ENCODE results near the gene KRTAP5-5. TPM values are rescaled to one million over a fixed set of nuclear protein-coding genes. Genes with fewer than 3 reads are reported as not detected.

The KRTAP5-5 gene
- total and polyA plus RNA-seq, 8 donors, result not detected

DNA sequence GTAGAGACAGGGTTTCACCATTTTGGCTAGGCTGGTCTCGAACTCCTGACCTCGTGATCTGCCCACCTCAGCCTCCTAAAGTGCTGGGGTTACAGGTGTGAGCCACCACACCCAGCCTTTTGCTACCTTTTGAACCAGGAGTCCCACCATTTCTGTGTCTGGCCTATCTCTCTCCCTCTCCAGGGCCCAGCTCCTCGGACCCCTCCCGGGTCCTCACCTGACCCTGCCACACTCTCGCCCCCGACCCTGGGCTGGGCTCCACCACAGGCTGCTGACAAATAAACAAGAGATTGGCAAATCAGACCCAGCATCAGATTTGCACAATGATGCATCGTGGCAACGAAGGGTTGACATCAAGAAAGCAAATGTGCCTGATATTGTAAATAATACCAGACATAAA is 8.8 kb downstream of the KRTAP5-5 start:
- H3K27ac ChIP-seq, result no peak overlapping the region
- intact Hi-C loops (cut with DNase I; ENCODE audit: low total_unique reads), result no loop called here
- H3K9me3 ChIP-seq, result no peaks in the 10 kb centered on the region
- H3K4me3 ChIP-seq, result no peak overlapping the region
- H3K4me1 ChIP-seq, result peaks cover 0 to 15% (median 10%) of the 10 kb centered on the region in 4 donors
- no peak for DNase-seq
- WGBS, 5 donors, result 51 to 80% (median 67%) methylated on average over 8 of the region's 8 CpGs
- H3K27me3 ChIP-seq, result peaks cover 0 to 85% (median 30%) of the 10 kb centered on the region in 3 donors
- no peak for TF ChIP-seq EP300 (IDR thresholded peaks at IDR 0.05)
- no peak for TF ChIP-seq POLR2A (IDR thresholded peaks at IDR 0.05)
- no peak for TF ChIP-seq POLR2AphosphoS5 (IDR thresholded peaks at IDR 0.05)
- TF ChIP-seq, protein P1, sequence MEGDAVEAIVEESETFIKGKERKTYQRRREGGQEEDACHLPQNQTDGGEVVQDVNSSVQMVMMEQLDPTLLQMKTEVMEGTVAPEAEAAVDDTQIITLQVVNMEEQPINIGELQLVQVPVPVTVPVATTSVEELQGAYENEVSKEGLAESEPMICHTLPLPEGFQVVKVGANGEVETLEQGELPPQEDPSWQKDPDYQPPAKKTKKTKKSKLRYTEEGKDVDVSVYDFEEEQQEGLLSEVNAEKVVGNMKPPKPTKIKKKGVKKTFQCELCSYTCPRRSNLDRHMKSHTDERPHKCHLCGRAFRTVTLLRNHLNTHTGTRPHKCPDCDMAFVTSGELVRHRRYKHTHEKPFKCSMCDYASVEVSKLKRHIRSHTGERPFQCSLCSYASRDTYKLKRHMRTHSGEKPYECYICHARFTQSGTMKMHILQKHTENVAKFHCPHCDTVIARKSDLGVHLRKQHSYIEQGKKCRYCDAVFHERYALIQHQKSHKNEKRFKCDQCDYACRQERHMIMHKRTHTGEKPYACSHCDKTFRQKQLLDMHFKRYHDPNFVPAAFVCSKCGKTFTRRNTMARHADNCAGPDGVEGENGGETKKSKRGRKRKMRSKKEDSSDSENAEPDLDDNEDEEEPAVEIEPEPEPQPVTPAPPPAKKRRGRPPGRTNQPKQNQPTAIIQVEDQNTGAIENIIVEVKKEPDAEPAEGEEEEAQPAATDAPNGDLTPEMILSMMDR (IDR thresholded peaks at IDR 0.05), result no peak
- H3K36me3 ChIP-seq, result no peaks in the 10 kb centered on the region

DNA sequence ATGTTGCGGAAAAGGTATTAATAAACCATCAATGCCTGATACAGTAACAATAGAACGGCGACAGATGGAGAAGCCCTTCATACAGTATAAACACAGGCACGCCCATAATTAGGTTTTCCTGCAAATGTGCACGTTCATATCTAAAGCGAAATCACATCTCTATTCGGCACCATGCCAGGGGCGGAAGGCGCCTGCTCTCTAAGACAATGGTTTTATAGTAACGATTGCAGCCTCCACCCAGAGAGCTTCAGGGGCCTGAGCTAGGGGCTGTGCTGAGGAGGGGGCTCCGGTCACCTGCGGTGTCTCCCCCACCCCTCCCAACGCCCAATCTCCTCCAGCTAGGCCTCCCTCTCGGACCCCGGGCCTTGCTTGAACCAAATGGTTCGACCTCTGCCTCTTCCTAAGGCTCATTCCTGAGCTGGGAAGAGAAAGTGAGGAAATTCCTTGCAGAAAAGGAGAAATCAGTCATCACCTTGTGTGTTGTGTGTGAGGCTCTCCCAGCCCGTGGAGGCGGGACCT is 9.6 kb downstream of the KRTAP5-5 start:
- Histone ChIP-seq H3K4me1 (peaks cover 0 to 15% (median 10%) of the 10 kb centered on the region in 4 donors), H3K27me3 (peaks cover 0 to 79% (median 25%) of the 10 kb centered on the region in 3 donors), H3K9me3 (no peaks in the 10 kb centered on the region), H3K27ac (no peak overlapping the region), H3K4me3 (no peak overlapping the region), H3K36me3 (no peaks in the 10 kb centered on the region)
- TF ChIP-seq POLR2AphosphoS5 (IDR thresholded peaks at IDR 0.05) (no peak), EP300 (IDR thresholded peaks at IDR 0.05) (no peak), POLR2A (IDR thresholded peaks at IDR 0.05) (no peak)
- TF ChIP-seq, protein P1 (IDR thresholded peaks at IDR 0.05), result no peak
- 23 to 38% (median 33%) methylated on average over 18 of the region's 18 CpGs for WGBS, 5 donors
- DNase-seq, result peak; percentile 33 to 77
- intact Hi-C loops (cut with DNase I; ENCODE audit: low total_unique reads), result no loop called here

DNA sequence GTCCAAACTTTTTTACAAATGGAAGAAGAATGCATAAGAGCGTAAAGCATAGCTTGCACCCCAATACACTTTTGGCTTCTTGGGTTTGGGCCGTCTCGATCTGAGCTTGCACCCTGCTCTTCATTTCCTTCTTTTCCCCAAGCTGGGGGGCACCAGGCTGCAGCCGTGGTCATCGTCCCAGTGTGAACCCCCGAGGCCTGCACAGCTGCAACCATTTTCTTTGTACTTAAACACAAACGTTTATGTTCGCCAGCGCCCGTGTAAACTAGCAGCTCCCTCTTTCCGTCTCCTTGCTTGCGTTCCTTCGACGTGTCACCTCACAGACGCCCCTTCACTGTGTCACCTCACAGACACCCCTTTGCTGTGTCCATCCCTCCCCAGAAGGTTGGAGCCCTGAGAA is 10.1 kb downstream of the KRTAP5-5 start:
- 41 to 47% (median 44%) methylated on average over 15 of the region's 15 CpGs for WGBS, 5 donors

DNA sequence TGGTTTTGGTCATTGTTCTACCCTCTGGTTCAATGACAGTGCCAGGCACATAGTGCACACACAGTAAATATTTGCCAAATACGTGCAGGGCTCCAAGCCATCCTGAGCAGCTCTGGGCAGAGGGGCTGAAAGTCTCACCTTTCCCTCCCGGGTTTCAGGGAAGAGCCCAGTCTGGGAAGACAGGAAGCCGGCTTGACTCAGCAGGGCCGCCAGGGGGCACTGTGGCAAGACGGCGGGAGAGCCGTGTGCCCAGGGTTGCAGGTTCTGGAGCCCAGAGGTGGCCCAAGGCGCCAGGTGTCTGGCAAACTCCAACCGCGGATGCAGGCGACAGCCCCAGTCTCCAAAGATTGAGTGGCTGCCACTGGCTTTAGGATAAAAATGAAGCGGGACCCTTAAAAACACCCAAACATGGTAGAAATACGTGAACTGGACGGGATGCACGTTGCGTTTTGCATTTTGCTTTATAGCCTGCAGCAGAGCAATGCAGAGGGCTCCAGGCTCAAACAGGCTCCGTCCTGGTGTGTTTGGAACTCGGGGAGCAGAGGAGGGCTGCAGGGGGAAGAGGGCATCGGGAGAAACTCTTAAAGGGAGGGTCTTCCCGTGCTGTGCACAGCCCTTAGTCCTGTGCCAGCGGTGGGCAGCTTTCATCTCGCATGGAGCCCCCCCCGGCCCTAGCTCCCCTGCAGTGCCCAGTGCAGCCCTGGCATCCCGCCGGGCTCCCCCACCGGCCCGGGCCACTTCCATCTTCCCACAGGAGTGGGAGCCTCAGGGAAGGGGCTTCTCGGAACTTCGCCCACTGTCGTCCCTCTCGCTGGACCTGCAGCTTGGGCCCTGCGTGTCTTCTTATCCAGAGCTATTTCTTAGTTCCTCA is 10.7 kb downstream of the KRTAP5-5 start:
- WGBS, 5 donors, result 52 to 61% (median 53%) methylated on average over 32 of the region's 32 CpGs
- peaks cover 0 to 15% (median 10%) of the 10 kb centered on the region in 4 donors for H3K4me1 ChIP-seq
- no peak overlapping the region for H3K27ac ChIP-seq
- intact Hi-C loops (cut with DNase I; ENCODE audit: low total_unique reads), result no loop called here
- no peaks in the 10 kb centered on the region for H3K9me3 ChIP-seq
- no peak overlapping the region for H3K4me3 ChIP-seq
- peaks cover 0 to 77% (median 23%) of the 10 kb centered on the region in 3 donors for H3K27me3 ChIP-seq
- no peaks in the 10 kb centered on the region for H3K36me3 ChIP-seq
- DNase-seq, result peak; percentile 43 to 75
- TF ChIP-seq, protein P1 (IDR thresholded peaks at IDR 0.05), result peak in 5 of 7 experiments; percentile 8 to 79 (median 66)
- no peak for TF ChIP-seq EP300 (IDR thresholded peaks at IDR 0.05)

More for the DNA sequence above, 10.1 kb downstream of the KRTAP5-5 start:
- TF ChIP-seq, protein P1 (IDR thresholded peaks at IDR 0.05), result no peak
- no peak for TF ChIP-seq POLR2AphosphoS5 (IDR thresholded peaks at IDR 0.05)
- no peak for TF ChIP-seq EP300 (IDR thresholded peaks at IDR 0.05)
- no peak for DNase-seq
- no peaks in the 10 kb centered on the region for H3K9me3 ChIP-seq
- intact Hi-C loops (cut with DNase I; ENCODE audit: low total_unique reads), result no loop called here
- no peaks in the 10 kb centered on the region for H3K36me3 ChIP-seq
- H3K27ac ChIP-seq, result no peak overlapping the region
- H3K27me3 ChIP-seq, result peaks cover 0 to 77% (median 23%) of the 10 kb centered on the region in 3 donors
- H3K4me1 ChIP-seq, result peaks cover 0 to 15% (median 10%) of the 10 kb centered on the region in 4 donors
- no peak overlapping the region for H3K4me3 ChIP-seq
